Sigmoid colon (tissue), 7 donors: ENCODE results near the gene OR2V2. TPM values are rescaled to one million over a fixed set of nuclear protein-coding genes. Genes with fewer than 3 reads are reported as not detected.

ENCODE experiments used
- DNase-seq: peaks from one replicate; pipeline ENCODE4 v3.0.0-alpha.2; 2019
- H3K27ac ChIP-seq, 4 donors: fragments of 200-600 bp; sonication (generic); one replicate each; pipeline ENCODE4 v1.5.1; 2016 to 2019; ENCODE audit warnings: mild to moderate bottlenecking in 1 of 4
- H3K27me3 ChIP-seq, 3 donors: fragments of 200-600 bp; sonication (generic); one replicate each; pipeline ENCODE4 v1.5.1; 2019; ENCODE audit warnings: mild to moderate bottlenecking in 1 of 3
- H3K36me3 ChIP-seq, 4 donors: fragments of 200-600 bp; sonication (generic); one replicate each; pipeline ENCODE4 v1.5.1; 2016 to 2019
- H3K4me1 ChIP-seq, 4 donors: fragments of 200-600 bp; sonication (generic); one replicate each; pipeline ENCODE4 v1.5.1; 2017 to 2019
- H3K4me3 ChIP-seq, 4 donors: fragments of 200-600 bp; sonication (generic); one replicate each; pipeline ENCODE4 v1.5.1; 2017 to 2019; ENCODE audit warnings: mild to moderate bottlenecking in 2 of 4, moderate library complexity in 1 of 4
- H3K9me3 ChIP-seq, 4 donors: fragments of 200-600 bp in 3 of 4; sonication (generic) in 3 of 4; one replicate each; pipeline versions ENCODE4 v1.5.1 to v1.6.1; 2013 to 2019
- EP300 ChIP-seq, 4 donors: sonication (generic); formaldehyde crosslinking; IDR thresholded peaks; one replicate each; pipeline ENCODE4 v1.6.1; 2017; ENCODE audit warnings: antibody characterized with exemption in 4 of 4
- POLR2A ChIP-seq, 2 donors: fragments of 450-650 bp; IDR thresholded peaks; one replicate each; pipeline ENCODE4 v1.6.1; 2016; ENCODE audit warnings: antibody characterized with exemption in 2 of 2, mild to moderate bottlenecking in 2 of 2, moderate library complexity in 2 of 2
- POLR2AphosphoS5 ChIP-seq, 4 donors: sonication (generic); formaldehyde crosslinking; IDR thresholded peaks; one replicate each; pipeline ENCODE4 v1.6.1; 2017; ENCODE audit warnings: antibody characterized with exemption in 4 of 4
- WGBS, 2 donors: extraction: QIAGEN DNeasy Blood & Tissue Kit; methylation state at CpG; one replicate each; pipeline ENCODE4 v1.1.7; 2013; 5-methylcytosine and 5-hydroxymethylcytosine counted together
- intact Hi-C: fragments of 100-400 bp; cut with DNase I; formaldehyde crosslinking; loops from one replicate; pipeline ENCODE4 v1.15.1; 2023
- polyA plus RNA-seq, 3 donors: library from polyadenylated mRNA; stranded (reverse); fragments of 200-250 nt; gene quantifications; one replicate each; pipeline ENCODE4 v1.2.3, GENCODE V29; 2013
- total RNA-seq, 4 donors: library from RNA; depleted of rRNA; stranded (reverse); fragments of >200 nt; gene quantifications; one replicate each; pipeline ENCODE4 v1.1.0, GENCODE V29; 2016
- TF ChIP-seq, protein P1 (sequence below), 4 experiments: fragments of 450-650 bp in 3 of 4; fragments of 200-600 bp in 1 of 4; IDR thresholded peaks; one replicate each; pipeline ENCODE4 v1.5.1; 2016 to 2019; ENCODE audit warnings: antibody characterized with exemption in 4 of 4, mild to moderate bottlenecking in 3 of 4, moderate library complexity in 2 of 4
- donor health status: healthy with polysubstance abuse.
- donor health status: Bipolar disorder and iron deficiency.
- donor health status: healthy.

The OR2V2 gene
- total and polyA plus RNA-seq, 7 donors: not detected

DNA sequence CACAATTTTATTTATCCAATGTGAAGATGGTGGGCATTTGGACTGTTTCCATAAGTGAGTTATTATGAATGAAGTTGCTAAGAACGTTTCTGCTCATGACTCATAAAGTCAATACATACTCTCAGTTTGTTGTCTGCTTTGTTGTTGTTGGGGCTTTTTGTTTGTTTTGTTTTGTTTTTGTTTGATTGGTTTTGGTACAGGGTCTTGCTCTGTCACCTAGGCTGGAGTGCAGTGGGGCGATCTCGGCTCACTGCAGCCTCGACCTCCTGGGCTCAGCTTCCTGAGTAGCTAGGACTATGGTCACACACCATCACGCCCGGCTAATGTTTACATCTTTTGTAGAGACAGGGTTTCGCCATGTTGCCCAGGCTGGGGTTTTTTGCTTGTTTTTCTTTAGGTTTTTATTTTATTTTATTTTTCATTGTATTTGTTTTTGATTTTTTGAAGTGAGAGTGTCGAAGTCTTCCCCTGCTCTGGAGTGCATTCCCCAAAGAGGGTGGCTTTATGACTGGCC is 39.7 kb downstream of the OR2V2 start:
- H3K36me3 ChIP-seq: no peaks in the 10 kb centered on the region
- no peaks in the 10 kb centered on the region for H3K9me3 ChIP-seq
- intact Hi-C loops: loop anchor here (10.0 kb wide), 1 partner anchor 382 kb away; the partner anchor contains the start of gene MGAT1
- TF ChIP-seq, protein P1, sequence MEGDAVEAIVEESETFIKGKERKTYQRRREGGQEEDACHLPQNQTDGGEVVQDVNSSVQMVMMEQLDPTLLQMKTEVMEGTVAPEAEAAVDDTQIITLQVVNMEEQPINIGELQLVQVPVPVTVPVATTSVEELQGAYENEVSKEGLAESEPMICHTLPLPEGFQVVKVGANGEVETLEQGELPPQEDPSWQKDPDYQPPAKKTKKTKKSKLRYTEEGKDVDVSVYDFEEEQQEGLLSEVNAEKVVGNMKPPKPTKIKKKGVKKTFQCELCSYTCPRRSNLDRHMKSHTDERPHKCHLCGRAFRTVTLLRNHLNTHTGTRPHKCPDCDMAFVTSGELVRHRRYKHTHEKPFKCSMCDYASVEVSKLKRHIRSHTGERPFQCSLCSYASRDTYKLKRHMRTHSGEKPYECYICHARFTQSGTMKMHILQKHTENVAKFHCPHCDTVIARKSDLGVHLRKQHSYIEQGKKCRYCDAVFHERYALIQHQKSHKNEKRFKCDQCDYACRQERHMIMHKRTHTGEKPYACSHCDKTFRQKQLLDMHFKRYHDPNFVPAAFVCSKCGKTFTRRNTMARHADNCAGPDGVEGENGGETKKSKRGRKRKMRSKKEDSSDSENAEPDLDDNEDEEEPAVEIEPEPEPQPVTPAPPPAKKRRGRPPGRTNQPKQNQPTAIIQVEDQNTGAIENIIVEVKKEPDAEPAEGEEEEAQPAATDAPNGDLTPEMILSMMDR (IDR thresholded peaks at IDR 0.05): no peak
- no peak for TF ChIP-seq POLR2A (IDR thresholded peaks at IDR 0.05)
- no peak for TF ChIP-seq POLR2AphosphoS5 (IDR thresholded peaks at IDR 0.05)
- TF ChIP-seq EP300 (IDR thresholded peaks at IDR 0.05): no peak
- no peak for DNase-seq
- 27 to 47% methylated on average over 8 of the region's 8 CpGs for WGBS, 2 donors
- H3K4me3 ChIP-seq: no peak overlapping the region
- peaks cover under 1 to 42% (median 11%) of the 10 kb centered on the region in 4 donors for H3K4me1 ChIP-seq
- peak overlapping the region in 3 of 4 donors; percentile 82 to 93 (median 92) for H3K27ac ChIP-seq
- H3K27me3 ChIP-seq: no peaks in the 10 kb centered on the region

DNA sequence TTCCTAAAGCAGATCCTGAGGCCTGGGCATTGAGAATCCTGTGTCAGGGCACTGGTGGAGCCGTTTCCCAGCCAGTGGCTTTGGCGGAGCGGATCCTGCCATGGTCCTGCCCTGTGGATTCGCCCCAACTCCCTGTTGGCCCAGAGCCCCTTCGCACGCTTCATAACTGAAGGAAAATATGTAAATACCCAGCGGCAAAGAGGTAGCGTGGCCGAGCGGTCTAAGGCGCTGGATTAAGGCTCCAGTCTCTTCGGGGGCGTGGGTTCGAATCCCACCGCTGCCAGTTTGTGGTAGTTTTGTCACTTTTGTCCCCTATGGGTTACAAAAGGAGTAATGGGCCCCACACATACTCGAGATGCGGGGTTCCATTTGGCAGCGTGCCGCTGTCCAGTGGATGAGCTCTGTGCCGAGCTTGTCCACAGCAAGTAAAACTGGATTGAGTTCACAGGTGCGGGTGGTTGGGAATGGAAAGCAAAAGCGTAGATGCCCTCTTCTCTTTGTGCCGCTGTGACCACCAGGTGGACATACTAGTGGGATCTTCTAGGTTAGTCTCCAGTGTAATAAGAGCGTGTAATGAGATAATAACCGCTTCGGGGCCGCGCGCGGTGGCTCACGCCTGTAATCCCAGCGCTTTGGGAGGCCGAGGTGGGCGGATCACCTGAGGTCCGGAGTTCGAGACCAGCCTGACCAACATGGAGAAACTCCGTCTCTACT is 40.3 kb downstream of the OR2V2 start:
- peak; percentile 91 for DNase-seq
- TF ChIP-seq POLR2AphosphoS5 (IDR thresholded peaks at IDR 0.05): peak in 3 of 4 donors; percentile 36 to 57 (median 47)
- TF ChIP-seq, protein P1 (IDR thresholded peaks at IDR 0.05): no peak
- peaks cover 6 to 48% (median 14%) of the 10 kb centered on the region in 4 donors for H3K4me1 ChIP-seq
- H3K27me3 ChIP-seq: no peaks in the 10 kb centered on the region
- 5 to 10% methylated on average over 37 of the region's 37 CpGs for WGBS, 2 donors
- H3K36me3 ChIP-seq: no peaks in the 10 kb centered on the region
- intact Hi-C loops: loop anchor here (10.0 kb wide), 1 partner anchor 383 kb away; the partner anchor contains the start of gene MGAT1
- H3K27ac ChIP-seq: peak overlapping the region; percentile 82 to 93 (median 90)
- H3K9me3 ChIP-seq: no peaks in the 10 kb centered on the region
- H3K4me3 ChIP-seq: peak overlapping the region; percentile 60 to 68 (median 64)

DNA sequence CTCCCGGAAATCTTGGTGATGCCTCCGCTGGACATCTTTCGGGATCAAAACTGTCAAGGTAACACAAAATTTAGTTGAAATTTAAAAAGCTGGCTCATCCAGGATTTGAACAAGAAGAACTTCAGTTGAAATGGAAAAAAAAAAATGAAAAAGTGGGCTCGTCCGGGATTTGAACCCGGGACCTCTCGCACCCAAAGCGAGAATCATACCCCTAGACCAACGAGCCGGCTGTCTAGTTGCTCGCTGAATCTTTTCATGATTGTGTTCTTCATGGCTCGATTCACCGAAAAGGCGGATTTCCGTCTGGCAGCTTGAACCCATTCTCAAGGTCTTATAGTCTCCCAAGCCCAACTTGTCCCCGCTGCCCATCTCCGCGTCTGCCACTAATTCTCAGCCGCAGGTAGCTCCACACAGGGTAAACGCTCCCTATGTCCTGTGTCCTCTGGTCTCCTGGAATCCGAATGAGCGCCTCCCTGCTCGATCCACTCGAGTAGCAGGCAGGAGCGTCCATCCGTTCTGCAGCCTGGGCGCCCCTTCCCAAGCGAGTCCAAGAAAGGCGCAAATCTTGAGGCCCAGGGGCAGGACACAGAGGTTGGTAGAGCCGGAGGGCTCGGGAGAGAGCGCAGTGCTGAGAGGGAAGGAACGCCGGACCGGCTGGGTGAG is 41.4 kb downstream of the OR2V2 start:
- no peaks in the 10 kb centered on the region for H3K36me3 ChIP-seq
- 0% methylated on average over 35 of the region's 35 CpGs for WGBS, 2 donors
- H3K9me3 ChIP-seq: no peaks in the 10 kb centered on the region
- peak in 1 of 4 donors; percentile 4 for TF ChIP-seq POLR2AphosphoS5 (IDR thresholded peaks at IDR 0.05)
- TF ChIP-seq, protein P1 (IDR thresholded peaks at IDR 0.05): no peak
- intact Hi-C loops: loop anchor here (10.0 kb wide), 1 partner anchor 384 kb away; the partner anchor contains the start of gene MGAT1
- peak overlapping the region; percentile 60 to 68 (median 64) for H3K4me3 ChIP-seq
- H3K27ac ChIP-seq: peak overlapping the region; percentile 82 to 93 (median 90)
- no peaks in the 10 kb centered on the region for H3K27me3 ChIP-seq
- H3K4me1 ChIP-seq: peaks cover 7 to 46% (median 13%) of the 10 kb centered on the region in 4 donors
- peak; percentile 92 for DNase-seq

DNA sequence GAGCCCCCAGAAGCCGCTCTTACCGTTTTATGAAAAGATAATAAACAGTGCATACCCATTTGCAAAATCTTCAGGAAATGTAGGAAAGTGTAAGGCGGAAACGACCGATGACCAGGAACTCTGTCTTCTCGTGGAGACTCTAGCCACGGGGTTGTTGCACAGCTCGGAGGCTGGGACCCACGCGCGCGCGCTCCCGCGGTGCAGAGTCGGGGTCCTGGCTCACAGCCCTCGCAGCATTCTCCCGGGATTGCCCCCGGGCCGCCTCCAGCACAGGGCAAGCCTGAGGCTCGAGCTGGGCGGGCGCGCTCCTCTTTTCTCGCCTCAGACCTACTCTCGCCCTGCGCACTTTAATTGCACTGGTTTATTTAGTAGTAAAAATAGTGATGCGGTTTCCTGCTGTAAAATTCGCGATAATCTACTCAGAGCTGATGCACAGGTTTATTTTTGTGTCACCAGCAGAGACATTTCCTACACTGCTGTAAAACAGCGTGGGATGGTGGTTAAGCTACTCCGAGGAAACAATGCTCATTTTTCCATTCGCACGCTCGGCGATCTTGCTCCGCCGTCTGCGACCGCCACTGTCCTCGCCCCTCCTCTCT is 42.1 kb downstream of the OR2V2 start:
- peak overlapping the region; percentile 60 to 68 (median 64) for H3K4me3 ChIP-seq
- peak overlapping the region; percentile 82 to 93 (median 90) for H3K27ac ChIP-seq
- DNase-seq: no peak
- WGBS, 2 donors: 0% methylated on average over 41 of the region's 41 CpGs
- TF ChIP-seq POLR2AphosphoS5 (IDR thresholded peaks at IDR 0.05): no peak
- TF ChIP-seq, protein P1 (IDR thresholded peaks at IDR 0.05): no peak
- TF ChIP-seq EP300 (IDR thresholded peaks at IDR 0.05): no peak
- no peak for TF ChIP-seq POLR2A (IDR thresholded peaks at IDR 0.05)
- H3K27me3 ChIP-seq: no peaks in the 10 kb centered on the region
- no peaks in the 10 kb centered on the region for H3K9me3 ChIP-seq
- H3K4me1 ChIP-seq: peaks cover 7 to 39% (median 10%) of the 10 kb centered on the region in 4 donors
- no peaks in the 10 kb centered on the region for H3K36me3 ChIP-seq
- intact Hi-C loops: loop anchor here (10.0 kb wide), 1 partner anchor 385 kb away; the partner anchor contains the start of gene MGAT1
